Ammon's horn (tissue), 1 donor: ENCODE measurements around the gene IL6R.
"Not testable (repeated sequence)": the region's sequence is repeated elsewhere in the genome, so short reads cannot be mapped to it uniquely, and the experiment has no call there.

ENCODE experiments used
- DNase-seq: peaks from one replicate; pipeline ENCODE4 v3.0.0-alpha.2; 2016; ENCODE audit warnings: low spot score

The IL6R gene

GRCh38 chr1:154483941-154484803, 79.0 kb downstream of the IL6R start:
- DNase-seq, result no peak

- no peak for DNase-seq
Observed at GRCh38 chr1:154485106-154485505, 80.0 kb downstream of the IL6R start.

GRCh38 chr1:154485910-154486496, 80.9 kb downstream of the IL6R start:
- no peak for DNase-seq

GRCh38 chr1:154486756-154487155, 81.6 kb downstream of the IL6R start:
- not testable (repeated sequence) for DNase-seq

- DNase-seq, result no peak
Observed at GRCh38 chr1:154488922-154489321, 83.8 kb downstream of the IL6R start.

- no peak for DNase-seq
Observed at GRCh38 chr1:154489695-154490274, 84.6 kb downstream of the IL6R start.

- no peak for DNase-seq
Observed at GRCh38 chr1:154490317-154490716, 85.2 kb downstream of the IL6R start.

GRCh38 chr1:154492115-154492514, 87.0 kb downstream of the IL6R start:
- DNase-seq, result no peak

- DNase-seq, result peak; percentile 68
Observed at GRCh38 chr1:154493276-154493675, 88.1 kb downstream of the IL6R start.

- DNase-seq, result no peak
Observed at GRCh38 chr1:154495496-154496273, 90.5 kb downstream of the IL6R start.

- DNase-seq, result no peak
Observed at GRCh38 chr1:154496383-154496782, 91.2 kb downstream of the IL6R start.

- no peak for DNase-seq
Observed at GRCh38 chr1:154497026-154497806, 92.1 kb downstream of the IL6R start.

- no peak for DNase-seq
Observed at GRCh38 chr1:154499446-154499845, 94.3 kb downstream of the IL6R start.

GRCh38 chr1:154500533-154500932, 95.4 kb downstream of the IL6R start:
- no peak for DNase-seq

- DNase-seq, result no peak
Observed at GRCh38 chr1:154501423-154502065, 96.4 kb downstream of the IL6R start.

- DNase-seq, result no peak
Observed at GRCh38 chr1:154502066-154502743, 97.1 kb downstream of the IL6R start, which contains the start of the genes SHE and TDRD10. Gene SHE (minus strand): TSS chr1:154502412. CDS start chr1:154502026, 386 bp downstream. Gene TDRD10 (plus strand): TSS chr1:154502219. CDS start chr1:154506904, 4,685 bp downstream.

GRCh38 chr1:154502744-154503115, 97.6 kb downstream of the IL6R start:
- DNase-seq, result no peak

GRCh38 chr1:154503898-154504297, 98.8 kb downstream of the IL6R start:
- no peak for DNase-seq

GRCh38 chr1:154512760-154513159, 107.6 kb downstream of the IL6R start:
- no peak for DNase-seq

- no peak for DNase-seq
Observed at GRCh38 chr1:154514066-154514553, 109.0 kb downstream of the IL6R start.
